Panc1 (cell line): Measurements from ENCODE around the gene ANTXR1.

Experiments used
- POLR2AphosphoS5 ChIP-seq: IDR thresholded peaks from 2 replicates; pipeline ENCODE4 v1.6.1; 2012; ENCODE audit warnings: mild to moderate bottlenecking, low read depth, low read length, moderate library complexity
- REST ChIP-seq, 2 experiments: IDR thresholded peaks; 2 replicates each; pipeline ENCODE4 v1.6.1; 2011 to 2012; ENCODE audit warnings: low read depth in 2 of 2, control low read depth in 1 of 2, low read length in 1 of 2, mild to moderate bottlenecking in 1 of 2, moderate library complexity in 1 of 2; ENCODE audit not compliant: insufficient read depth in 1 of 2
- SIN3A ChIP-seq: IDR thresholded peaks from 2 replicates; pipeline ENCODE4 v1.6.1; 2012; ENCODE audit warnings: low read depth, mild to moderate bottlenecking, low read length, moderate library complexity, borderline replicate concordance; ENCODE audit not compliant: insufficient read depth
- TF ChIP-seq, protein P1 (sequence below): fragments of 450-650 bp; IDR thresholded peaks from 2 replicates; pipeline ENCODE4 v1.5.1; 2017; ENCODE audit warnings: mild to moderate bottlenecking

- TF ChIP-seq, protein P1, sequence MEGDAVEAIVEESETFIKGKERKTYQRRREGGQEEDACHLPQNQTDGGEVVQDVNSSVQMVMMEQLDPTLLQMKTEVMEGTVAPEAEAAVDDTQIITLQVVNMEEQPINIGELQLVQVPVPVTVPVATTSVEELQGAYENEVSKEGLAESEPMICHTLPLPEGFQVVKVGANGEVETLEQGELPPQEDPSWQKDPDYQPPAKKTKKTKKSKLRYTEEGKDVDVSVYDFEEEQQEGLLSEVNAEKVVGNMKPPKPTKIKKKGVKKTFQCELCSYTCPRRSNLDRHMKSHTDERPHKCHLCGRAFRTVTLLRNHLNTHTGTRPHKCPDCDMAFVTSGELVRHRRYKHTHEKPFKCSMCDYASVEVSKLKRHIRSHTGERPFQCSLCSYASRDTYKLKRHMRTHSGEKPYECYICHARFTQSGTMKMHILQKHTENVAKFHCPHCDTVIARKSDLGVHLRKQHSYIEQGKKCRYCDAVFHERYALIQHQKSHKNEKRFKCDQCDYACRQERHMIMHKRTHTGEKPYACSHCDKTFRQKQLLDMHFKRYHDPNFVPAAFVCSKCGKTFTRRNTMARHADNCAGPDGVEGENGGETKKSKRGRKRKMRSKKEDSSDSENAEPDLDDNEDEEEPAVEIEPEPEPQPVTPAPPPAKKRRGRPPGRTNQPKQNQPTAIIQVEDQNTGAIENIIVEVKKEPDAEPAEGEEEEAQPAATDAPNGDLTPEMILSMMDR = no peak
- TF ChIP-seq REST (IDR thresholded peaks at IDR 0.05; ENCODE audit: insufficient read depth in 1 of 2, low read depth in 2 of 2, low read length in 1 of 2) = no peak
- no peak for TF ChIP-seq POLR2AphosphoS5
- no peak for TF ChIP-seq SIN3A
These were observed 171.2 kb downstream of the ANTXR1 start for GRCh38 chr2:69184224-69184623.
